ENCODE data around the gene LARGE1.

The LARGE1 gene

DNA sequence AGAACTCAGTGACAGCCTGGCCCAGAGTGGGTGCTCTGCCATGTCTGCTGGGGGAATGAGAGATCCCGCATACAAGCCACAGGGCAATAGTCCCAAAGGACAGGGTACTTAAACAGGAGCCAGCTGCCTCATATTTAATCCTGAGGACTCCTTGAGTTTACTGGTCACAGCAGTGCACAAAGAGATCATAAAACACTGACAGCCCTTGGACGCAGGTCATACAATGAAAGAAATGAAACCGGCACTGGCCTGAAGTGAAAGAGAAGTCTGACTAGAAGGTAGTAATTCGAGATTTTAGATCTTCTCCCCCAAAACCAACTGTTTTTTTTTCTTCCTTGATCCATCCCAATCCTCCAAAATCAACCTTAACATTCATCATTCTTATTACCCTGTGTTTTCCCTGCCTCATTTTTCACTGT, 562.3 kb downstream of the LARGE1 start:
- no peak for DNase-seq (ENCODE audit: low spot score)

DNA sequence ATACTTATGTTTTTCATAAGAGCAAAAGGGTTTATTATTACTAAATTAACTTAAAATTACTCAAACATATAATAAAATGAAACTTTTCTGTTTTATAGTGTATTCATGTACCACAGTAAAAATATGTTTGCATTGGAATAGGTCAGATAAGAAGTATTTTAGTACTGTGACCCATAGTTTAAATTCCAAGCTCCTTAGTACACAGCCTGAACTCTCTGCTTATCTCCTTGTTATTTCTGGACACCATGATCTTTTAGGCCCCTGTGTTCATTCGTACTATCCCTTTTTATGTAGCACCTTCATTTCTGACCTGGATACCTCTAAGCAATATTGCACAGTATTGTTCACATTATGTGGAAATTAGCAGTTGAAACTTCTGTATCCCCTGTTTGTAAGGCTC, 565.3 kb downstream of the LARGE1 start:
- DNase-seq (ENCODE audit: low spot score): no peak

DNA sequence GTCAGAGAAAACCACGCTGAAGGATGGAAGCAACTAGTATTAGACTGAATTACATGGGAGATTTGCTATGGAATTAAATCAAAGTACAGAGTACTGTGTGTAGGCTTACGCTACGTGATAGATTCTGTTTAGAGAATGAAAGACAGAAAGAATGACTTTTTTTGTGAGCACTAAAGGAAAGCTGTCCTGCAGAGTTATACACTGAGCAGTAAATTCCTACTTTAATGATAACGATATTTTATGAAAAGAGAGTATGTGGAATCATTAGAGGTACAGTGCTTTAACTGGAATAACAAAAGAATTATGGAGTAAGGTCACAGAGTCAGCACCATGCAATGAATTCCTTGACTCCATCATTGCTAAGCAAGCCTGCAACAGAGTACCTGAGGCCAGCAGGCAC, 566.8 kb downstream of the LARGE1 start:
- no peak for DNase-seq (ENCODE audit: low spot score)

DNA sequence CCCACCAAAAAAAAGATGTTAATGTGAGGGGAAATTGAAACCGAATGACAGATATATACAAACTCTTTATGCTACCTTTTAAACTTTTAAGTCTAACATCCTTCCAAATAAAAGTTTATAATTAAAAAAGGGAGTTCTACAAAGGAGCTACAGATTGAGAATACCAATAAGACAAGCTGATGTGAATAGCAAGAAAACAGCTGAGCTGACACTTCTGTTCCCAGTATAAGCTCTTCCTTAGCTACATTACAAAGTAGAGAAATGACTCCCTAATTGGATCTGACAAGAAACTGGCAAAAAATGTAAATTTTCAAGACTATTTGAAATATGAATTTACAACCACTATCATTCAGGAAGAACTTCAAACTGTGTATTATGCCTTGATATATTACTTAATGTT, 567.5 kb downstream of the LARGE1 start:
- no peak for DNase-seq (ENCODE audit: low spot score)

DNA sequence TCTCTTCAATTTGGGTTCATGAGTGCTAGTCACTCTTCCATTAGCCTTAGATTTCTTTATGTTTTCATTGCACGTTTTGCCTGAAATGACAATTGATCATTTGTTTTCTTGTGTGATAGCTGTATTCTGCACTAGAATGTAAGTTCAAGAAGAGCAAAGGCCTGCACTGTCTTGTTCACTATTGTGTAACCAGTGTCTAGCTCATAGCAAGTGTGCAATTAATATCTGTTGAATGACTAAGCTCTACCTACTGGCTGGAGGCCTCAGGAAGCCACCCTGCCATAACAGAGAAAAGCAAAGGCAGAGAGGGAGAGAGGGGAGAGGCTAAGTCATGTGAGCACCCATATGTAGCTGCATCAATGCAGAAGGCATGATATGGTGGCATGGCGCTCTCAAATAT, 569.3 kb downstream of the LARGE1 start:
- no peak for DNase-seq (ENCODE audit: low spot score)

DNA sequence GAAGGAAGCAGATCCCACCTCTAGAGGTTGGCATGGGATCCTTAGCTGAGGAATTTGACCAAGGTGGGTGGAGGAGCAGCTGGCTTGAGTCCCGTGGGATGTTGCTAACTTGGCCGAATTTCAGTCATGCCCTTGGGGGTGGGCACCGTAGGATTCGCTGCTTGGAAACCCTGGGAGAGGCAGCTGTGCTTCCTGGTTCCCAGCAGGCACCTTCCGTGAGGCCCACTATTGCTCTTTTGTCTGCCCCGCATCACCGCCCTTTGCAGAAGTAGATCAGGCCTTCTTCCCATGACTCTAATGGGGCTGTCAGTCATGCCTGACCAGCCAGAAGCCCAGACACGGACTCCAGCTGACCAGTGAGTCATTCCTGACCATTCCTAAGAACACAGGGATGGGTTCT, 569.8 kb downstream of the LARGE1 start:
- no peak for DNase-seq (ENCODE audit: low spot score)

DNA sequence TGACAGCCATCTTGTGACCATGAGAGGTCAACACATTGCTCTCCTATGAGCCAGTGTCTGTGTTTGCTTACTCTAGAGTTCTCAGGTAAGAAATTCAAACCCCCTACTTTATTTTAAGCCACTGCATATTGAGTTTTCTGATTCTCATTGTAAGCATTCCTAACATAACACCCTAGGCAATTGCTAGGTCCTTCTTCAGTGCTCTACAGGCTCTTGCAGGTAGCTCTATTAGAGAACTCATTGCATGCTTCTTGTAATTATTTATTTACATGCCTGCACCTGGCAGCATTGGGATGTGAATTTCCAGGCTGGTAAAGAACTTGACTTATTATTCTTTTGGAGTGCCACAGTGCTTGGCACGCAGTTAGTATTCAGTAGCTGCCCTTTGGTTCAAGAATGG, 573.3 kb downstream of the LARGE1 start:
- DNase-seq (ENCODE audit: low spot score): no peak

DNA sequence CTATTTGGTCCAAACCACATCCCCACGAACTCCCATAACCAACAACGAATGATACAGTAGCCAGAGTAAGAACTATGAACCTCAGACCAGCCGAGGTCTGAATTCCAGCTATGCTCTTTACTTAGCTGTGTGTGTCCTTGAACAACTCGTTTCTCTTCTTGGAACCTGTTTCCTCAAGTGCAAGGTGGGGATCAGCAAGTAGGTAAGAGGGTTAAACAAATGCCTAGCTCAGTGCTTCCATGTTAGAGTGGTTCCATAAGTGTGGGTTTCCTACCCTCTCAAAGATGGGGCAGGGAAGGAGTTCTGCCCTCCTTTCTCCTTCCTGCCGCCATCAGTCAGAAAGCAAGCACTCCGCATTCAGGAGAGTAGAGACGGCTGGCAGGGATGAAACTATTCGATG, 578.7 kb downstream of the LARGE1 start:
- DNase-seq (ENCODE audit: low spot score): no peak

DNA sequence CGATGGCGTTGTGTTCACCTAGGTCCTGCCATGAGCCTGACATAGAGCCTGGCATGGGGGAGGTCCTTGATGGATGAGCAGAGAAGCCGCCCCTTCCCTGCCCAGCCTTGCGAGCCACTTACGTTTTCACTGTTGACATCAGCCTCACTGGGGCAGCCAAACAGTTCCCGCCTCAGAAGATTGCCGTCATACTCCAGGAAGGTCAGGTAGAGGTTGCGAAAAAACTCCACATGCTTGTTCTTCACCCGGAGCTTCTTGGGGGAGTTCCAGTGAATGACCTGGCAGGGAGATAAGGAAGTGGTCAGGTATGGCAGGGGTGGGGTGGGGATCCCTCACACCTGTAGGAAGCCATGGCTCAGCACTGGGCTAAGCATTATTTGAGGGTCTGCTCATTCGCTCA, 582.8 kb downstream of the LARGE1 start:
- DNase-seq (ENCODE audit: low spot score): no peak

DNA sequence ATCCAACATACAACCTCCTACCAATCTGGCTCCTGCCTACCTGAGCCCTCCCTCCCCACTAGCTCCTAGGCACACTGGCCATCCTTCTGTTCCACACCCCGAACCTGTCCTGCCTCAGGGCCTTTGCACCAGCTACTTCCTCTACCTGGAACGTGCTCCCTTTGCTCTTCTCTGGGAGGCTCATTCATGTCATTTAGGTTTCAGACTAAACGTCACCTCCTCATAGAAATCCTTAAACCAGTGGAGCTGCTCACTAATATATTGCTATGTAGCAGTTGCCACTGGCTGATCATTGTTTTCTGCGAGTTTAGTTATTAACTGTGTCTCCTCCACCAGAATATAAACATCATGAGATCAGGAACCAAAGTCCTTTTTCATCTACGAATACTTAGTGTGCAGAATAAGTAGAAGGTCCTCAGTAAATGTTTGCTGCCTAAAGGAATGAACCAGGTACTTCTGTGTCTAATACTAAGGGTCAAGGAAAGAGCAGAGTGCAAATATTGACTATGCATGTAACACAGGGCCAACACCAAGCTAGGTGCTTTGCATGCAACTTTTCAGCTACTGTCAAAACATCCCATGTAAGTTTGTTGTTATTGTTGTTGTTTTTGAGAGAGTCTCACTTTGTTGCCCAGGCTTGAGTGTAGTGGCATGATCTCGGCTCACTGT, 584.5 kb downstream of the LARGE1 start:
- no peak for DNase-seq (ENCODE audit: low spot score)

DNA sequence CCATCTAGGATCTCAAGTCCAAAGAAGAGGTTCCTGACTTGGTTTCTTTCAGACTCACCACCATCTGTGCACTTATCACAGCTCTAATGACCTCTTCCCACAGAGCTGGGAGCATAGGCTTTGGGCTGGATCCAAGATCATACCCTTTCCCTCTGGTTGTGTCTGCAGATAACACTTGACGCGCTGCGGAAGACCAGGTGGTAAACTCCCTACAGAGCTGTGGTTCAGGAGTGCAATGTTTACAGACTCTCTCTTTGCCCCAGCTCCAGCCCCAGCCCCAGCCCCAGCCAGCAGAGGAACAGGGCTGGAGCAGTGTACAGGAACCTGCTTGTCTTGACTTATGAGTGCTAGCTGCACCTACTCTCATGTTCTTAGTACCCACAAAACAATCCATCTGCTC, 587.7 kb downstream of the LARGE1 start:
- DNase-seq (ENCODE audit: low spot score): no peak

DNA sequence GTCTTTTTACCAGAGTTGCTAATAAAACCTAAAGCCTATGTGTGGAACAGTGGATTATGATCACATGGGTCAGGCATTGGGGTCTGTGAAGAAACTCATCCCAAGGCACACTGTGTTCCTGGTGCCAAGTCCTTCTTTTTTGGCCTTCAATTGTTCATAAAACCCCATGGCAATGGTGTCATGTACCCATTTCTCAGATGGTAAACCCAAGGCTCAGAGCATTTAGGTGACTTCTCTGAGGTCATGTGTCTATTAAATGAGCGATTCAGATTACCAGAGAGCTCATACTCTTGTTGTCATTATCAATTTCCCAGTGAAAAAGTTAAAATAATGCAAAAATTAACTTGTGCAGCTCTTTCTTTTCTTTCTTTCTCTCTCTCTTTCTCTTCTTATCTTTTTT, 589.3 kb downstream of the LARGE1 start:
- no peak for DNase-seq (ENCODE audit: low spot score)

DNA sequence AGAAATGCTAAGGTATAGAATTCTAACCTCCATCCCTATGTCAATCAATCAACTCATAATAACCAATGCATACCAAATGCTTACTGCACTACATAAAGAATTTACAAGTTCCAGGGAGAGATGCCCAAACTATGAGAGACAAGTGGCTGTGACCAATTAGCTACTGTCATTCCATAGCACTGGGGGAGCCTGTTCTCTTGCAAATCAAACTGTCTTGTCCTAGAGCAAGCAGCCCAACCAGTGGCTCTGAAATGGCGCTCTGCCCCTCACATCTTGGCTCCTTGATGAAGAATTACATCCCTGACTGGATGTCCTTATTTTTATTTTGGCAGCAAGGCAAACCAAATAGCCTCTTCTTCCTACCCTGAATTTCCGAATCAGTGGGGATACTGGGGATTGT, 589.7 kb downstream of the LARGE1 start:
- no peak for DNase-seq (ENCODE audit: low spot score)

DNA sequence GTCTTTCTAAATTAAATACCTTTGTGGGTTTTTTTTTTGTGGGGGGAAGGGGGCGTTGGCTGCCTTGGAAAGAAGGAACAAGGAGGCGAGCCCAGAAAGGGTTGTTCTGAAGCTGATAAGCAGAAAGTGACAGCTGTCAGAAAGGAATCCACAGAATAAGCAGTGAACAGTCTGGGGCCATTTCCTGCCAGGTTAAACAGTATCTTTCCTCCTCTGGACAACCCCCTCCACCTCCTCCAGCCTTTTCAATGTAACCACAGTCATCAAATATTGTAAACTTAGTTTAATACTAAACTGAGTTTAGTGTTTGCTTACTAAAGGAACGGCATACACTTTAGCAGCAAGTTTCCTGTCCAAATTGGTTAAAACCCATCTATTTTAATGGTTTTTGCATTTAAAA, 590.9 kb downstream of the LARGE1 start:
- no peak for DNase-seq (ENCODE audit: low spot score)

DNA sequence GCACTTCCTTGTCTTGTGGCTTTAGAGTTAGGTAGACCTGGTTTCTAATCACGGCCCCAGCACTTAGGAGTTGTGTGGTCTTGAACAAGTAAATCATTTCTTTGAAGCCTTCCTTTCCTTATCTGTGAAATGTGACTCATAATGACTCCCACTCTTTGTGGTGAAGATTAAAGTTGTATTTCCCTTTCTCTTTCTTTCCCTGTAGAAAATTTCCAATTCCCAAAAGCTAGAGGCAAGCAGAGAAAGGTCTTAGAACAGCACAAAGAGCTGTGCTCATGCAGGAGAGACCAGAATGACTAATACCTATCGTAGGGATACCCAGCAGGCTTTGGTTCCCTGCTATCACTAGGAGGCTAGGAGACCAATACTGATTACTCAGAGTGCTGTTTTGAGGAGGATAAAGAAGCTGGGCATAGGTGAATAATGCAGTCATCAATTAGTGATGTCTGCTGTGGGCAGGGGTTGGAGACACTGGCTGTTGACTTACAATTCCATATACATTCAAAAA, 591.4 kb downstream of the LARGE1 start:
- no peak for DNase-seq (ENCODE audit: low spot score)

DNA sequence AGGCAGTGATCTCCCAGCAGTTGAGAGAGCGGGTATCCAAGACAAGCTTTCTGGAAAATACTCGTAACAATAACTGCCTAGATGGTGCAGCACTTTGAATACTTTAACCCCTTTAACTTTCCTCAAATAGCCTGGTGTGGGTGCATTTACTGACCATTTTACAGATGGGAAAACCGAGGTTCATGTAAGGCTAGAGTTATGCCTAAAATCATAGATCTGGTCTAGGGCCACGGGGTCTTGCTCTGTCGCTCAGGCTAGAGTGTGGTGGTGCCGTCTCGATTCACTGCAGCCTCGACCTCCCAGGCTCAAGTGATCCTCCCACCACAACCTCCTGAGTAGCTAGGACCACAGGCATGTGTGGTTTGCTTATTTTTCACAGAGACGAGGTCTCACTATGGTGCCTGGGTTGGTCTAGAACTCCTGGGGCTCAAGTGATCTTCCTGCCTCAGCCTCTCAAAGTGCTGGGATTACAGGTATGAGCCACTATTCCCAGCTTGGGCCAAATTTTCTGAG, 592.9 kb downstream of the LARGE1 start:
- DNase-seq (ENCODE audit: low spot score): no peak

DNA sequence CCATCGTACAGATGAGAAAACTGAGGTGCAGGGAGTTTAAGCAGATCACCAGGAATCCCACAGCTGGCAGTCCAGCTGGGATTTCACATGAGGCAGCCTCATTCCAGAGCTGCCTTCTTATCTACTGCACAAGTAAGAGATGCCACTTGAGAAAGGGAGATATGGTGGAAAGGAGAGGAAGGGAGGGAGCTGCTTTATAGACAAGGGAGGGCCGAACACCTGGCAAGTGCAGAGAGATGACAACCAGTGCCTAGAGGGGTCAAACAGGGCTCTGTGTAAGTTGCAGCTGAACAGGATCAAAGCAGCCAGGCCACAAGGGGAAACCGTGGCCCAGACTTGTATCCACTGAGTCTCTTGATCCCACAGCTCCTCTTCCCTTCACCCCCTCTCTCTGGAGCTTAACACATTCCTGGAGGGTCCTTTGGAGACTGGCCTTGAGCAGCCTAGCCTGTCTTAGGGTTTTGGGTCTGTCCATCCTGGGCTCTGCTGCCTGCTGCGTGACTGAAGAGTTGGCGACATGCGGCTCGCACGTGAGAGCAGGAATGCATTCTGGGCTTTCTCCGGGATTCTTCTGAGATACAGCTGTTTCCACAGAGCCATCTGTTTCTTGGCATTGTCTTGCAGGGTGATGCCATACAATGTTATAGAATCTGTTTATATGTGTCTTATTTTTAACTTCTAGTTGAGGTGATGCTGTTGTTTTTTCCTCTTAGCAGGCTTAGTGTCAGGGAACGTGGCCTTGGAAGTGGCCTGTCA, 593.6 kb downstream of the LARGE1 start:
- no peak for DNase-seq (ENCODE audit: low spot score)

DNA sequence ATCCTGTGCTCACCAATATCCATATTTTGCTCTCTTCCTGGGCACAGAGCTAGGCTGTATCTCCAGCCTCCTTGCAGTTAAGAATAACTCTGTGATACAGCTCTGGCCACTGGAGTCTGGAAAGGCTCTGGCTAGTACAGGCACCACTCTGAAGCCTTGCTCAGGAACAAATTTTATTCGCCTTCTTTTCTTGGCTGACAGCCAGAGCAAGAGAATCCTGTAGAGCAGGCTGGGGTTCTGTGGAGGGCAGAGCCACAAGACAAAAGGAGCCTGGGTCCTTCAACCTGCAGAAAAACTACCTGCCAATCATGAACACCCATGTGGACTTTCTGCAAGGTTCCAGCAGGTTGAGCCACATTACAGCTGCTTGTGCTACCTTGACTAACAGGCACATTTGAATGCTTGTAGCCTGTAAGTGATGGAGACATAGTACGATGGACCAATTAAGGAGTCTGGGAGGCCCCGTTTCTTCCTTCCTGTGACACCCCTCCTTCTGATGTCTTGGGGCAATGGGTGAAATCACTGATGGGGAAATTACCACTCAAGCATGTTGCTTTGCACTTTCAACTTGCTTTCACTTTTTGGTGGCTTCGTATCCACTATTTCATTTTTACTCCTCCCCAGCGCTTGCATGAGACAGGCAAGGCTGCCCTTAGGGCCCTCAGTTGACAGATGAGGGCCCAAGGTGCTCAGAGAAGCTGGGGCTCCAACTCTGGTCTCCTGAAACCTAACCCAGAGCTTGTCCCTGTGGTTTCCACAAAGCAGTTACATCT, 594.9 kb downstream of the LARGE1 start:
- no peak for DNase-seq (ENCODE audit: low spot score)

DNA sequence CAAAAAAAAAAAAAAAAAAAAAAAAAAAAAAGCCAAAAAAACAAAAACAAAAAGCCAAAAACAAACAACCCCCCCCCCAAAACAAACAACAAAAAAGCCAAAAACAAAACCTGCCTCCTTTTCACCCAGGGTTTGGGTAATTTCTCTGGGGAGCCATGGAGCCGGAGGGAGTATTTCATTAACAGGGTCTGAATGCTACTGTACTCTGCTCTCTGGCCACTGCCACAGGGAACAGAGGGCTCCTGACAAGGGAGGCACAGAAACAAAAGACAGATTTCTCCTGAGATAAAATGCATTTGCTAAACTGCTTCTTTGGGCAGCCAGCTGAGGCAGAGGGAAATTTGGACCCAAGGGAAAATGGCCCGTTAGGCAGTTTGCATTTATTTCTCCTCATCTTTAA, 596.0 kb downstream of the LARGE1 start:
- no peak for DNase-seq (ENCODE audit: low spot score)

DNA sequence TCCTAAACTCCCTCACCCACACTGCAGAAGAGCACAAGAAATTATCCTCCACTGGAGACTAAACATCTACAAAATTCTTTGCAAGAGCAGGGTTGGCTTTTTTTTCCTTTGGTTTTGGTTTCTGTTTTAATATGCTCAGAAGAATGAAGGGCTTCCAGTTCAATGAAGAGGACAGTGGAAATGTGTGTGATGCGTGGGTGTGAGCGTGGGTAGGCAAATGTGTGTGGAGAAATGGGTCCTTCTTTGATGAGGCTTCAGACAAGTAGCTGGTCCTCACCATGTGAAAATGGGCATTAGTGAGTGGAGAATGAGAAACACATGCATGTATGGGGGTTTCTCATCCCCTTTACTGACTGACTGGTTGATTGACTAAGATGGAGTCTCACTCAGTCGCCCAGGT, 598.8 kb downstream of the LARGE1 start:
- DNase-seq (ENCODE audit: low spot score): no peak

DNA sequence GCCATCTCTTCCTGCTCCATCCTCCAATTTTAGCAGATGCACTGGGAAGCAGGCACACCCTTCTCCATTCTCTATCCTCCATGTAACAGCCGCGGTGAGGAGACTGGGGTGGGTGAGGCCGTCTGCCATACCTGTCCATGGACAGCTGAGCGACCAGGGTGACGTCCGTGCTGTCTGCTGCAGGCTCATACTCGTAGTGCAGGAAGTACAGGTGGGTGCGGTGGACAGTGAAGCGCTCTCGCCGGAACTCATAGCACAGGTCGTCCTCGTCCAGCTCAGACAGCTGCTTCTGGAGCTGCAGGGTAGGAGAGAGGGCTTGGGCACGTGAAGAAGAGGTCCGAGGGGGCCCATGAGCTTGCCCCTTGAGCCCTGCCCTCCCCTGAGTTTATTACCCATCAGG, 604.3 kb downstream of the LARGE1 start:
- DNase-seq (ENCODE audit: low spot score): no peak

DNA sequence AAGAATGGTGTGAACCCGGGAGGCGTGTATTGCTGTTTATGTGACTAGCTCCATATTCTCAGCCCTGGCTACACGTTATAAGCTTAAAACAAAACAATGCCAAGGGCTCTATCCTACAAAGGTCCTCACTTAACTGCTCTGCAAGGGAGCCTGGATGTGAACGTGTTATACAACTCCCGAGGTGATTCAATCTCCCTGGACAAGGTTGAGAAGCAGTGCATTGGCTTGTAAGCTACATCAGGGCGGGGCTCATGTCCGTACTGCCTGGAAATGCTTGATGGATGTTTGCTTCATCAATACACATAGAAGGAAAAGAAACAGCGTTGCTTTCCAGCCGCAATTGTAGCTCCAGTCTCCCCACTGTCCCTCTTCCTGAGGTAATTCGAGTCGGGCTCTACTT, 605.2 kb downstream of the LARGE1 start:
- DNase-seq (ENCODE audit: low spot score): no peak

DNA sequence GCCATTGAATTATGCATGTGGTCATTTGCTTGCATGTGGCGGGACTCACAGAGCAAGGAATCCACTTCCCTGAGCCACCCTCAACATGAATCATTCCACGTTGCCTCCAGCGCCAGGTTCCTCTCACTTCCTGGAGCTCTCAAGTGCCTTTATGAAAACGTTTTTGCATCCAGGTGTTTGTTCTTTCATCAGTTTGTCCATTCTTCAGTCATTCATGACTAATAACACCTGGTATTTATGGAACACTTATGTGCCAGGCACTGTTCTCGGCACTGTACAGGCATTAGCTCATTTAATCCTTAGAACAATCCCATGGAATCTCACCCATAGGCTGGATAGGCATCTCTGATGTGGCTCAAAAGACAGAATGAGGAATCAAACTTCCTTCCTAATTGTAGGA, 606.0 kb downstream of the LARGE1 start:
- no peak for DNase-seq (ENCODE audit: low spot score)

All from hematopoietic multipotent progenitor cell treated with erythropoietin and hydrocortisone succinate and interleukin-3 and kit ligand, for 17 days (in vitro differentiated cells).